Measurements from ENCODE around the gene ESRP2.
A peak's percentile ranks its signal among the peaks of the same experiment; 100 is the strongest.

The ESRP2 gene

GRCh38 chr16:68274441-68274840 lies 38.5 kb upstream of the ESRP2 start:
- H3K9me3 ChIP-seq: no peaks in the 10 kb centered on the region
- H3K4me1 ChIP-seq: peaks cover 0 to 29% (median 18%) of the 10 kb centered on the region in 4 donors
- H3K36me3 ChIP-seq: peaks cover 10 to 24% (median 19%) of the 10 kb centered on the region in 3 donors
- no peaks in the 10 kb centered on the region for H3K27me3 ChIP-seq
- intact Hi-C loops (cut with DNase I; ENCODE audit: low total_unique reads): no loop called here
- no peak for DNase-seq
- H3K4me3 ChIP-seq: no peak overlapping the region
- H3K27ac ChIP-seq: peak overlapping the region in 1 of 2 donors; percentile 5
- no peak for TF ChIP-seq CTCF (IDR thresholded peaks at IDR 0.05)

GRCh38 chr16:68273896-68274295 lies 38.0 kb upstream of the ESRP2 start:
- DNase-seq: no peak
- intact Hi-C loops (cut with DNase I; ENCODE audit: low total_unique reads): no loop called here
- Histone ChIP-seq H3K27ac (no peak overlapping the region), H3K9me3 (no peaks in the 10 kb centered on the region), H3K27me3 (no peaks in the 10 kb centered on the region), H3K36me3 (peaks cover 10 to 24% (median 19%) of the 10 kb centered on the region in 3 donors), H3K4me1 (peaks cover 0 to 29% (median 18%) of the 10 kb centered on the region in 4 donors), H3K4me3 (no peak overlapping the region)
- TF ChIP-seq CTCF (IDR thresholded peaks at IDR 0.05): no peak

GRCh38 chr16:68273459-68273858 lies 37.5 kb upstream of the ESRP2 start:
- Histone ChIP-seq H3K9me3 (no peaks in the 10 kb centered on the region), H3K27me3 (no peaks in the 10 kb centered on the region), H3K27ac (no peak overlapping the region), H3K4me3 (no peak overlapping the region), H3K4me1 (peaks cover 0 to 29% (median 18%) of the 10 kb centered on the region in 4 donors), H3K36me3 (peaks cover 10 to 24% (median 19%) of the 10 kb centered on the region in 3 donors)
- no peak for DNase-seq
- no peak for TF ChIP-seq CTCF (IDR thresholded peaks at IDR 0.05)
- intact Hi-C loops (cut with DNase I; ENCODE audit: low total_unique reads): no loop called here

- no peak for DNase-seq
- no peak overlapping the region for H3K4me3 ChIP-seq
- peaks cover 10 to 24% (median 19%) of the 10 kb centered on the region in 3 donors for H3K36me3 ChIP-seq
These were observed 36.7 kb upstream of the ESRP2 start for GRCh38 chr16:68272507-68273209.

GRCh38 chr16:68270353-68270752 lies 34.4 kb upstream of the ESRP2 start:
- no peak for DNase-seq
- H3K27me3 ChIP-seq: no peaks in the 10 kb centered on the region
- no peak overlapping the region for H3K27ac ChIP-seq
- peaks cover 10 to 24% (median 19%) of the 10 kb centered on the region in 3 donors for H3K36me3 ChIP-seq
- H3K4me3 ChIP-seq: no peak overlapping the region
- H3K9me3 ChIP-seq: no peaks in the 10 kb centered on the region
- TF ChIP-seq CTCF (IDR thresholded peaks at IDR 0.05): no peak
- H3K4me1 ChIP-seq: peaks cover 0 to 20% (median 14%) of the 10 kb centered on the region in 4 donors
- intact Hi-C loops (cut with DNase I; ENCODE audit: low total_unique reads): no loop called here

More at GRCh38 chr16:68272507-68273209, 36.7 kb upstream of the ESRP2 start:
- intact Hi-C loops (cut with DNase I; ENCODE audit: low total_unique reads): no loop called here
- Histone ChIP-seq H3K27ac (no peak overlapping the region), H3K27me3 (no peaks in the 10 kb centered on the region), H3K9me3 (no peaks in the 10 kb centered on the region), H3K4me1 (peaks cover 0 to 29% (median 20%) of the 10 kb centered on the region in 4 donors)
- no peak for TF ChIP-seq CTCF (IDR thresholded peaks at IDR 0.05)

Data from tibial artery (tissue), 4 donors.